Esophagus muscularis mucosa (tissue), 4 donors: ENCODE results near the gene ALDH18A1. TPM values are rescaled to one million over a fixed set of nuclear protein-coding genes. Genes with fewer than 3 reads are reported as not detected.

ENCODE experiments used
- DNase-seq: peaks from one replicate; pipeline ENCODE4 v3.0.0-alpha.2; 2017; ENCODE audit errors: extremely low spot score
- H3K27ac ChIP-seq, 4 donors: fragments of 200-600 bp; sonication (generic); replicated peaks in 1 of 4; 1 replicate in 3 of 4; 2 replicates in 1 of 4; pipeline ENCODE4 v1.5.1; 2016 to 2019; ENCODE audit warnings: mild to moderate bottlenecking in 1 of 4
- H3K27me3 ChIP-seq, 4 donors: fragments of 200-600 bp; sonication (generic); one replicate each; pipeline versions ENCODE4 v1.5.1 to v1.6.0; 2016 to 2019
- H3K36me3 ChIP-seq, 4 donors: fragments of 200-600 bp; sonication (generic); one replicate each; pipeline ENCODE4 v1.5.1; 2016 to 2019
- H3K4me1 ChIP-seq, 4 donors: fragments of 200-600 bp; sonication (generic); one replicate each; pipeline ENCODE4 v1.5.1; 2016 to 2019
- H3K4me3 ChIP-seq, 4 donors: fragments of 200-600 bp; sonication (generic); 1 replicate in 2 of 4; 2 replicates in 2 of 4; pipeline ENCODE4 v1.5.1; 2016 to 2019; ENCODE audit warnings: mild to moderate bottlenecking in 4 of 4, moderate library complexity in 1 of 4
- H3K9me3 ChIP-seq, 4 donors: fragments of 200-600 bp; sonication (generic); 1 replicate in 3 of 4; 2 replicates in 1 of 4; pipeline ENCODE4 v1.5.1; 2016 to 2019
- CTCF ChIP-seq, 3 experiments: fragments of 200-600 bp in 2 of 3; fragments of 450-650 bp in 1 of 3; sonication (generic) in 2 of 3; IDR thresholded peaks; one replicate each; pipeline ENCODE4 v1.5.1; 2017 to 2019; ENCODE audit warnings: antibody characterized with exemption in 3 of 3, mild to moderate bottlenecking in 2 of 3, moderate library complexity in 1 of 3
- EP300 ChIP-seq: sonication (generic); formaldehyde crosslinking; IDR thresholded peaks from one replicate; pipeline ENCODE4 v1.6.1; 2017; ENCODE audit warnings: antibody characterized with exemption
- POLR2A ChIP-seq: fragments of 450-650 bp; IDR thresholded peaks from one replicate; pipeline ENCODE4 v1.6.1; 2017; ENCODE audit warnings: antibody characterized with exemption, moderate library complexity, mild to moderate bottlenecking, low read depth
- POLR2AphosphoS5 ChIP-seq, 2 donors: sonication (generic); formaldehyde crosslinking; IDR thresholded peaks; one replicate each; pipeline ENCODE4 v1.6.1; 2017; ENCODE audit warnings: antibody characterized with exemption in 2 of 2
- WGBS: methylation state at CpG from one replicate; pipeline ENCODE4 v1.1.5; 2018; 5-methylcytosine and 5-hydroxymethylcytosine counted together
- intact Hi-C: fragments of 100-400 bp; cut with DNase I; formaldehyde crosslinking; loops from one replicate; pipeline ENCODE4 v1.15.1; 2023
- total RNA-seq, 4 donors: library from RNA; depleted of rRNA; stranded (reverse); fragments of >200 nt; gene quantifications; one replicate each; pipeline versions ENCODE4 v1.1.0 to v1.2.1, GENCODE V29; 2016

ALDH18A1 gene
- total RNA-seq, 4 donors from 2014 or later = 13.7 to 27.7 (median 21.8) TPM

DNA sequence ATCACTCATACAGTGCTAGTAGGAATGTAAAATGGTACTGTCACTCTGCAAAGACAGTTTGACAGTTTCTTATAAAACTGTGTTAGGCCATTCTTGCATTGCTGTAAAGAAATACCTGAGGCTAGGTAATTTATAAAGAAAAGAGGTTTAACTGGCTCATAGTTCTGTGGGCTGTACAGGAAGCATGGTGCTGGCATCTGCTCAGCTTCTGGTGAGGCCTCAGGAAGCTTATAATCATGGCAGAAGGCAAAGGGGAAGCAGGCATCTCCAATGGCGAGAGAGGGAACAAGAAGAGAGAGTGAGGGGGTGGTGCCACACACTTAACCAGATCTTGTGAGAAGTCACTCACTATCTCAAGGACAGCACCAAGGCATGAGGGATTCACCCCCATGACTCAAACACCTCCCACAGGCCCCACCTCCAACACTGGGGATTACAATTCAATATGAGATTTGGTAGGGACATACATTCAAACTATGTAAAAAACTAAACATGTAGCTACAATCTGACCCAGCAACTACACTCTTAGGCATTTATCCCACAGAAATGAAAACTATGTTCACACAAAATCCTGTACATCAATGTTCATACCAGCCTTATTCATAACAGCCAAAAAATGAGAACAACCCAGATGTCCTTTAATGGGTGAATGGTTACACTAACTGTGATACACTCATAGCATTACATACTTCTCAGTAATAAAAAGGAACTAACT lies 5.0 kb downstream of the ALDH18A1 start:
- peaks cover 15 to 51% (median 31%) of the 10 kb centered on the region in 4 donors for H3K36me3 ChIP-seq
- 94% methylated on average over 1 of the region's 1 CpG for WGBS
- no peak overlapping the region for H3K27ac ChIP-seq
- H3K9me3 ChIP-seq = no peaks in the 10 kb centered on the region
- DNase-seq = no peak
- peaks cover 3 to 24% (median 16%) of the 10 kb centered on the region in 4 donors for H3K4me1 ChIP-seq
- no peaks in the 10 kb centered on the region for H3K27me3 ChIP-seq
- TF ChIP-seq EP300 = no peak
- TF ChIP-seq POLR2AphosphoS5 (IDR thresholded peaks at IDR 0.05) = no peak
- no peak for TF ChIP-seq POLR2A
- TF ChIP-seq CTCF (IDR thresholded peaks at IDR 0.05) = no peak
- intact Hi-C loops = no loop called here
- no peak overlapping the region for H3K4me3 ChIP-seq

GRCh38 chr10:95650232-95650631 lies 6.3 kb downstream of the ALDH18A1 start:
- Histone ChIP-seq H3K4me1 (peaks cover under 1 to 12% (median 8%) of the 10 kb centered on the region in 4 donors), H3K27ac (no peak overlapping the region), H3K36me3 (peaks cover 15 to 60% (median 36%) of the 10 kb centered on the region in 4 donors), H3K27me3 (no peaks in the 10 kb centered on the region), H3K9me3 (no peaks in the 10 kb centered on the region), H3K4me3 (no peak overlapping the region)
- no peak for DNase-seq
- no peak for TF ChIP-seq EP300
- TF ChIP-seq POLR2A = no peak
- intact Hi-C loops = no loop called here
- 81% methylated on average over 2 of the region's 2 CpGs for WGBS

GRCh38 chr10:95648138-95648537 lies 8.4 kb downstream of the ALDH18A1 start:
- Histone ChIP-seq H3K27ac (no peak overlapping the region), H3K4me1 (no peaks in the 10 kb centered on the region), H3K27me3 (no peaks in the 10 kb centered on the region), H3K36me3 (peaks cover 15 to 62% (median 37%) of the 10 kb centered on the region in 4 donors), H3K9me3 (no peaks in the 10 kb centered on the region), H3K4me3 (no peak overlapping the region)
- no peak for TF ChIP-seq POLR2AphosphoS5 (IDR thresholded peaks at IDR 0.05)
- TF ChIP-seq CTCF (IDR thresholded peaks at IDR 0.05) = no peak
- no peak for TF ChIP-seq EP300
- no peak for TF ChIP-seq POLR2A
- 100% methylated on average over 1 of the region's 1 CpG for WGBS
- intact Hi-C loops = no loop called here
- DNase-seq = no peak

GRCh38 chr10:95646160-95646559 lies 10.4 kb downstream of the ALDH18A1 start:
- intact Hi-C loops = no loop called here
- no peak for DNase-seq
- Histone ChIP-seq H3K4me1 (no peaks in the 10 kb centered on the region), H3K27me3 (no peaks in the 10 kb centered on the region), H3K4me3 (no peak overlapping the region), H3K36me3 (peaks cover 1 to 63% (median 37%) of the 10 kb centered on the region in 4 donors), H3K9me3 (no peaks in the 10 kb centered on the region), H3K27ac (no peak overlapping the region)
- WGBS = 100% methylated on average over 1 of the region's 1 CpG
- TF ChIP-seq POLR2A (no peak), EP300 (no peak), POLR2AphosphoS5 (IDR thresholded peaks at IDR 0.05) (no peak), CTCF (IDR thresholded peaks at IDR 0.05) (no peak)

GRCh38 chr10:95644901-95645300 lies 11.6 kb downstream of the ALDH18A1 start:
- TF ChIP-seq EP300 = no peak
- TF ChIP-seq POLR2A = no peak
- no peak for TF ChIP-seq POLR2AphosphoS5 (IDR thresholded peaks at IDR 0.05)
- TF ChIP-seq CTCF (IDR thresholded peaks at IDR 0.05) = no peak
- Histone ChIP-seq H3K27me3 (no peaks in the 10 kb centered on the region), H3K9me3 (no peaks in the 10 kb centered on the region), H3K4me3 (no peak overlapping the region), H3K36me3 (peaks cover 0 to 63% (median 41%) of the 10 kb centered on the region in 4 donors), H3K4me1 (no peaks in the 10 kb centered on the region), H3K27ac (no peak overlapping the region)
- WGBS = 80% methylated on average over 1 of the region's 1 CpG
- DNase-seq = no peak
- intact Hi-C loops = no loop called here
